GM12878 (cell line): ENCODE measurements around the gene GPM6B. TPM values are rescaled to one million over a fixed set of nuclear protein-coding genes. Genes with fewer than 3 reads are reported as not detected.

Source experiments
- ASH2L ChIP-seq: fragments of 300-600, 200-600 bp; sonication (generic); IDR thresholded peaks from 2 replicates; pipeline ENCODE4 v1.6.1; 2017; ENCODE audit warnings: low read depth, mild to moderate bottlenecking, borderline replicate concordance
- ATF7 ChIP-seq: fragments of 450-650 bp; IDR thresholded peaks from 2 replicates; pipeline ENCODE4 v1.6.1; 2016; ENCODE audit warnings: low read depth, mild to moderate bottlenecking
- BMI1 ChIP-seq: fragments of 450-650 bp; IDR thresholded peaks from 2 replicates; pipeline ENCODE4 v1.6.1; 2016; ENCODE audit warnings: mild to moderate bottlenecking, moderate library complexity, borderline replicate concordance
- CREM ChIP-seq: IDR thresholded peaks from 2 replicates; pipeline ENCODE4 v1.6.1; 2014; ENCODE audit warnings: antibody characterized with exemption, low read depth
- EED ChIP-seq: sonication (generic); IDR thresholded peaks from 2 replicates; pipeline ENCODE4 v1.6.1; 2016; ENCODE audit warnings: antibody characterized with exemption, low read depth
- KLF5 ChIP-seq: fragments of 450-650 bp; IDR thresholded peaks from 2 replicates; pipeline ENCODE4 v1.6.1; 2014; ENCODE audit warnings: mild to moderate bottlenecking; ENCODE audit not compliant: partially characterized antibody
- MEF2B ChIP-seq: fragments of 450-650 bp; IDR thresholded peaks from 2 replicates; pipeline ENCODE4 v1.6.1; 2018; ENCODE audit warnings: mild to moderate bottlenecking, moderate library complexity; ENCODE audit not compliant: partially characterized antibody, poor library complexity, severe bottlenecking
- NRF1 ChIP-seq: conservative IDR thresholded peaks from 2 replicates; pipeline ENCODE4 v1.6.1; 2011; ENCODE audit warnings: mild to moderate bottlenecking, low read depth, low read length, improper control_type of control experiment
- POLR2A ChIP-seq: IDR thresholded peaks from 2 replicates; pipeline ENCODE4 v1.6.1; 2011; ENCODE audit warnings: low read depth, mild to moderate bottlenecking, low read length
- RUNX3 ChIP-seq: IDR thresholded peaks from 2 replicates; pipeline ENCODE4 v1.6.1; 2012; ENCODE audit warnings: low read length, inconsistent platforms
- SP1 ChIP-seq: IDR thresholded peaks from one replicate; pipeline ENCODE4 v1.6.1; 2011; ENCODE audit warnings: low read depth, low read length
- TCF12 ChIP-seq: IDR thresholded peaks from 2 replicates; pipeline ENCODE4 v1.6.1; 2011; ENCODE audit warnings: low read depth, mild to moderate bottlenecking, low read length
- ZNF217 ChIP-seq: fragments of 450-650 bp; IDR thresholded peaks from 2 replicates; pipeline ENCODE4 v1.6.1; 2017; ENCODE audit warnings: antibody characterized with exemption, mild to moderate bottlenecking
- polyA plus RNA-seq, 11 experiments: library from polyadenylated mRNA; depleted of rRNA in 4 of 11; unstranded in 6 of 11; stranded (reverse) in 5 of 11; fragments of >200 nt; fragmentation: Nextera tagmentation in 4 of 11; fragmentation: Illumina TruSeq in 1 of 11; extraction: Ambion mirVana in 4 of 11; extraction: Trizol in 1 of 11; gene quantifications; 1 replicate in 1 of 11; 2 replicates in 10 of 11; pipeline versions ENCODE4 v1.2.1 to v1.2.3, GENCODE V29; 2011 to 2016; ENCODE audit warnings: inconsistent platforms in 2 of 11, missing spikeins in 2 of 11, low read depth in 1 of 11
- total RNA-seq, 4 experiments: library from RNA; depleted of rRNA in 3 of 4; stranded (reverse); fragments of >200 nt in 3 of 4; fragmentation: Illumina TruSeq in 1 of 4; extraction: Trizol in 1 of 4; gene quantifications; 2 replicates each; pipeline versions ENCODE4 v1.2.1 to v1.2.3, GENCODE V29; 2013 to 2021
- TF ChIP-seq, protein P1 (sequence below): fragments of 450-650 bp; IDR thresholded peaks from 2 replicates; pipeline ENCODE4 v1.6.1; 2017; ENCODE audit warnings: low read depth, mild to moderate bottlenecking, moderate library complexity
- TF ChIP-seq, protein P2 (sequence below): fragments of 450-650 bp; IDR thresholded peaks from 2 replicates; pipeline ENCODE4 v1.6.1; 2017; ENCODE audit warnings: mild to moderate bottlenecking, low read depth, inconsistent platforms; ENCODE audit not compliant: poor library complexity, severe bottlenecking
- TF ChIP-seq, protein P3 (sequence below): fragments of 150-350 bp; IDR thresholded peaks from 2 replicates; pipeline ENCODE4 v1.6.1; 2016; ENCODE audit warnings: low read depth, low read length
- TF ChIP-seq, protein P4 (sequence below): IDR thresholded peaks from 2 replicates; pipeline ENCODE4 v1.6.1; 2011; ENCODE audit warnings: borderline replicate concordance, low read depth, mild to moderate bottlenecking, moderate library complexity, mixed read lengths, low read length; ENCODE audit not compliant: insufficient read depth; ENCODE audit errors: extremely low read length

GPM6B gene
- total and polyA plus RNA-seq, 10 of the 15 experiments (the other 5 are each of a cell fraction or from before 2014, with no cell fraction given): 0.01 to 2.6 (median 0.37) TPM; not detected in 2

DNA sequence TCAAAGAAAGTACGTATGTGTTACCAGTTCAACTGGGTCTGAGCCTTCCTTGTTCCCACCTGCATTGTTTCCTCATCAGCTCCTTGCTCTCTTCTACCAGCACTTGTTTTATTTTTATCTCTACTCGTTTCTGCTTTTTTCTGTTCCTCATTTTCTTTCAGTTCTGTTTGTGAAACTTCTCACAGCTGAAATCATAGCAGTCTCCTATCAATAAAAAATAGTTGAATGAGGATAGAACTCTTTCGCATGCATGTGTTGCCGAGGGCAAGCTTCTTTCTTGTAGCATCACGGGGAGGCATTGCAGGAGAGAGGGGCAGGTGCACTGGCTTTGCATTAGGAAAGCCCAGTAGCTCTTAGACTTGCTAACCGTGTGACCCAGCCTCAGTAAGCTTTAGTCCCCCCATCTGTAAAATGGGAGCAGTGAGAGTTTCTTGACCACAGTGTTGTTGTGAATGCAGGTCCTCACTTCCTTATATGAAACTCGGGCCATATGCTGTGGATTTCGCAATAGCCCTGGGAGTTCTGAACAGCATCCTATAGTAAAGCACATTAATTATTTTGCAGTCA is 57.7 kb downstream of the GPM6B start (continued):
- TF ChIP-seq, protein P1, sequence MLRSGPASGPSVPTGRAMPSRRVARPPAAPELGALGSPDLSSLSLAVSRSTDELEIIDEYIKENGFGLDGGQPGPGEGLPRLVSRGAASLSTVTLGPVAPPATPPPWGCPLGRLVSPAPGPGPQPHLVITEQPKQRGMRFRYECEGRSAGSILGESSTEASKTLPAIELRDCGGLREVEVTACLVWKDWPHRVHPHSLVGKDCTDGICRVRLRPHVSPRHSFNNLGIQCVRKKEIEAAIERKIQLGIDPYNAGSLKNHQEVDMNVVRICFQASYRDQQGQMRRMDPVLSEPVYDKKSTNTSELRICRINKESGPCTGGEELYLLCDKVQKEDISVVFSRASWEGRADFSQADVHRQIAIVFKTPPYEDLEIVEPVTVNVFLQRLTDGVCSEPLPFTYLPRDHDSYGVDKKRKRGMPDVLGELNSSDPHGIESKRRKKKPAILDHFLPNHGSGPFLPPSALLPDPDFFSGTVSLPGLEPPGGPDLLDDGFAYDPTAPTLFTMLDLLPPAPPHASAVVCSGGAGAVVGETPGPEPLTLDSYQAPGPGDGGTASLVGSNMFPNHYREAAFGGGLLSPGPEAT: peak; percentile 74
- TF ChIP-seq ASH2L (no peak), CREM (no peak; the same call in 1 of the 2 replicates), BMI1 (peak; percentile 31; the same call in 1 of the 2 replicates), ATF7 (peak; percentile 64), SP1 (peak; percentile 24), NRF1 (no peak), EED (peak; percentile 74), ZNF217 (peak; percentile 83; the same call in 1 of the 2 replicates), TCF12 (0 out of 2 replicates have a peak, but pooled peaks have one; percentile 11), RUNX3 (peak; percentile 60; the same call in 1 of the 2 replicates), KLF5 (peak; percentile 33), POLR2A (no peak), MEF2B (peak; percentile 75)
- TF ChIP-seq, protein P2, sequence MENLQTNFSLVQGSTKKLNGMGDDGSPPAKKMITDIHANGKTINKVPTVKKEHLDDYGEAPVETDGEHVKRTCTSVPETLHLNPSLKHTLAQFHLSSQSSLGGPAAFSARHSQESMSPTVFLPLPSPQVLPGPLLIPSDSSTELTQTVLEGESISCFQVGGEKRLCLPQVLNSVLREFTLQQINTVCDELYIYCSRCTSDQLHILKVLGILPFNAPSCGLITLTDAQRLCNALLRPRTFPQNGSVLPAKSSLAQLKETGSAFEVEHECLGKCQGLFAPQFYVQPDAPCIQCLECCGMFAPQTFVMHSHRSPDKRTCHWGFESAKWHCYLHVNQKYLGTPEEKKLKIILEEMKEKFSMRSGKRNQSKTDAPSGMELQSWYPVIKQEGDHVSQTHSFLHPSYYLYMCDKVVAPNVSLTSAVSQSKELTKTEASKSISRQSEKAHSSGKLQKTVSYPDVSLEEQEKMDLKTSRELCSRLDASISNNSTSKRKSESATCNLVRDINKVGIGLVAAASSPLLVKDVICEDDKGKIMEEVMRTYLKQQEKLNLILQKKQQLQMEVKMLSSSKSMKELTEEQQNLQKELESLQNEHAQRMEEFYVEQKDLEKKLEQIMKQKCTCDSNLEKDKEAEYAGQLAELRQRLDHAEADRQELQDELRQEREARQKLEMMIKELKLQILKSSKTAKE: no peak
- TF ChIP-seq, protein P3, sequence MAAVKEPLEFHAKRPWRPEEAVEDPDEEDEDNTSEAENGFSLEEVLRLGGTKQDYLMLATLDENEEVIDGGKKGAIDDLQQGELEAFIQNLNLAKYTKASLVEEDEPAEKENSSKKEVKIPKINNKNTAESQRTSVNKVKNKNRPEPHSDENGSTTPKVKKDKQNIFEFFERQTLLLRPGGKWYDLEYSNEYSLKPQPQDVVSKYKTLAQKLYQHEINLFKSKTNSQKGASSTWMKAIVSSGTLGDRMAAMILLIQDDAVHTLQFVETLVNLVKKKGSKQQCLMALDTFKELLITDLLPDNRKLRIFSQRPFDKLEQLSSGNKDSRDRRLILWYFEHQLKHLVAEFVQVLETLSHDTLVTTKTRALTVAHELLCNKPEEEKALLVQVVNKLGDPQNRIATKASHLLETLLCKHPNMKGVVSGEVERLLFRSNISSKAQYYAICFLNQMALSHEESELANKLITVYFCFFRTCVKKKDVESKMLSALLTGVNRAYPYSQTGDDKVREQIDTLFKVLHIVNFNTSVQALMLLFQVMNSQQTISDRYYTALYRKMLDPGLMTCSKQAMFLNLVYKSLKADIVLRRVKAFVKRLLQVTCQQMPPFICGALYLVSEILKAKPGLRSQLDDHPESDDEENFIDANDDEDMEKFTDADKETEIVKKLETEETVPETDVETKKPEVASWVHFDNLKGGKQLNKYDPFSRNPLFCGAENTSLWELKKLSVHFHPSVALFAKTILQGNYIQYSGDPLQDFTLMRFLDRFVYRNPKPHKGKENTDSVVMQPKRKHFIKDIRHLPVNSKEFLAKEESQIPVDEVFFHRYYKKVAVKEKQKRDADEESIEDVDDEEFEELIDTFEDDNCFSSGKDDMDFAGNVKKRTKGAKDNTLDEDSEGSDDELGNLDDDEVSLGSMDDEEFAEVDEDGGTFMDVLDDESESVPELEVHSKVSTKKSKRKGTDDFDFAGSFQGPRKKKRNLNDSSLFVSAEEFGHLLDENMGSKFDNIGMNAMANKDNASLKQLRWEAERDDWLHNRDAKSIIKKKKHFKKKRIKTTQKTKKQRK: no peak
- TF ChIP-seq, protein P4, sequence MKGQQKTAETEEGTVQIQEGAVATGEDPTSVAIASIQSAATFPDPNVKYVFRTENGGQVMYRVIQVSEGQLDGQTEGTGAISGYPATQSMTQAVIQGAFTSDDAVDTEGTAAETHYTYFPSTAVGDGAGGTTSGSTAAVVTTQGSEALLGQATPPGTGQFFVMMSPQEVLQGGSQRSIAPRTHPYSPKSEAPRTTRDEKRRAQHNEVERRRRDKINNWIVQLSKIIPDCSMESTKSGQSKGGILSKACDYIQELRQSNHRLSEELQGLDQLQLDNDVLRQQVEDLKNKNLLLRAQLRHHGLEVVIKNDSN: no peak
